Ovary (tissue), 3 donors: ENCODE measurements around the gene RHOC.

ENCODE experiments used
- CTCF ChIP-seq, 3 donors: fragments of 450-650 bp in 2 of 3; fragments of 200-600 bp in 1 of 3; IDR thresholded peaks; one replicate each; pipeline versions ENCODE4 v1.5.1 to v1.8.0; 2016 to 2022; ENCODE audit warnings: antibody characterized with exemption in 3 of 3, mild to moderate bottlenecking in 1 of 3
- EP300 ChIP-seq: sonication (generic); formaldehyde crosslinking; IDR thresholded peaks from one replicate; pipeline ENCODE4 v1.6.1; 2017; ENCODE audit warnings: antibody characterized with exemption
- POLR2A ChIP-seq: fragments of 450-650 bp; IDR thresholded peaks from one replicate; pipeline ENCODE4 v1.6.1; 2017; ENCODE audit warnings: antibody characterized with exemption, mild to moderate bottlenecking, moderate library complexity
- donor health status: DM: no; HTN: no; CAD: no.

- TF ChIP-seq CTCF (IDR thresholded peaks at IDR 0.05) (no peak), EP300 (no peak), POLR2A (no peak)
Observed at GRCh38 chr1:112754116-112754628, 47.2 kb upstream of the RHOC start.
